Activated T-helper 2 cell treated with anti-CD3 and anti-CD28 coated beads, Interferon-gamma antibody, Interleukin-2, Interleukin-4, amounts not matched to agents 10 μg/mL and 5 μg/mL and 100 μg/mL, durations not matched to agents 14 hours and 24 hours and 36 hours (primary cell): ENCODE results near the gene KIR3DL2. TPM values are rescaled to one million over a fixed set of nuclear protein-coding genes. Genes with fewer than 3 reads are reported as not detected.
"Not testable (repeated sequence)": the region's sequence is repeated elsewhere in the genome, so short reads cannot be mapped to it uniquely, and the experiment has no call there.

Experiments
- DNase-seq: peaks from one replicate; pipeline ENCODE4 v3.0.0; 2021; ENCODE audit warnings: low spot score
- H3K27ac Mint-ChIP-seq: one replicate; pipeline ENCODE4 v1.8.0; 2021; ENCODE audit warnings: mixed read lengths
- H3K27me3 Mint-ChIP-seq: one replicate; pipeline ENCODE4 v1.8.0; 2021; ENCODE audit warnings: low read depth, mixed read lengths
- H3K36me3 Mint-ChIP-seq: one replicate; pipeline ENCODE4 v1.8.0; 2021; ENCODE audit warnings: low read depth, mixed read lengths
- H3K4me1 Mint-ChIP-seq: one replicate; pipeline ENCODE4 v1.8.0; 2021; ENCODE audit warnings: low read depth, mixed read lengths
- H3K4me3 Mint-ChIP-seq: one replicate; pipeline ENCODE4 v1.8.0; 2021; ENCODE audit warnings: low read depth, mild to moderate bottlenecking, moderate library complexity, mixed read lengths
- H3K9me3 Mint-ChIP-seq: one replicate; pipeline ENCODE4 v1.8.0; 2021; ENCODE audit warnings: mixed read lengths
- intact Hi-C: fragments of 100-400 bp; cut with micrococcal nuclease; formaldehyde crosslinking; loops from one replicate; pipeline ENCODE4 v1.15.1; 2023
- total RNA-seq: library from RNA; stranded (reverse); gene quantifications from 2 replicates; pipeline ENCODE4 v1.2.3, GENCODE V29; 2022

The KIR3DL2 gene
- total RNA-seq, 1 donor from 2014 or later: 0.64 TPM

DNA sequence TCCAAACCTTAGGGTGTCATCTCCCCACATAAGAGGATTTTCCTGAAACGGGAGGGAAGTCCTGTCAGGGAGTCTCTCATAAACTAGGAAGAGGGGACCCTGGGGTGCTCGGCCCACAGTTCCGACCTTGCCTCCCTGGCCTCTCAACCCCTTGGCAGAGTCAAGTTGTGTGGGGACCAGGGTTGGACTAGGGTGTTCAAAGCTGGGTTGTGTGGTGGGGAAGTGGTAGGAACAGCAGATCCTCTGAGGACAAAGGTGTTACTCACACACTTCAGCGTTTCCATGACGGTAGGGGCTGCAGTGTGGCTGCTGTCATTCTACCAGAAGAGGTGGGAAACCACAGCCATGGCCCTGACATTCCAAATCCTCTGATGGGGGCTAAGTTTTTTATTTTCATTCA lies 15.1 kb upstream of the KIR3DL2 start:
- H3K4me3 Mint-ChIP-seq, DNase-seq, H3K27me3 Mint-ChIP-seq, H3K27ac Mint-ChIP-seq, intact Hi-C loops, H3K9me3 Mint-ChIP-seq, H3K36me3 Mint-ChIP-seq, H3K4me1 Mint-ChIP-seq: not testable (repeated sequence)

DNA sequence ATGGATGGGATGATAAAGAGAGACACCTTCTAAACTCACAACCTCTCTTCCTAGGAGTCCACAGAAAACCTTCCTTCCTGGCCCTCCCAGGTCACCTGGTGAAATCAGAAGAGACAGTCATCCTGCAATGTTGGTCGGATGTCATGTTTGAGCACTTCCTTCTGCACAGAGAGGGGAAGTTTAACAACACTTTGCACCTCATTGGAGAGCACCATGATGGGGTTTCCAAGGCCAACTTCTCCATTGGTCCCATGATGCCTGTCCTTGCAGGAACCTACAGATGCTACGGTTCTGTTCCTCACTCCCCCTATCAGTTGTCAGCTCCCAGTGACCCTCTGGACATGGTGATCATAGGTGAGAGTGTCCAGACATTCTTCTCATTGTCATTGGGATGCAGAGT lies 12.7 kb upstream of the KIR3DL2 start:
- intact Hi-C loops, H3K27ac Mint-ChIP-seq, H3K4me3 Mint-ChIP-seq, H3K36me3 Mint-ChIP-seq, DNase-seq, H3K4me1 Mint-ChIP-seq, H3K27me3 Mint-ChIP-seq, H3K9me3 Mint-ChIP-seq: not testable (repeated sequence)

DNA sequence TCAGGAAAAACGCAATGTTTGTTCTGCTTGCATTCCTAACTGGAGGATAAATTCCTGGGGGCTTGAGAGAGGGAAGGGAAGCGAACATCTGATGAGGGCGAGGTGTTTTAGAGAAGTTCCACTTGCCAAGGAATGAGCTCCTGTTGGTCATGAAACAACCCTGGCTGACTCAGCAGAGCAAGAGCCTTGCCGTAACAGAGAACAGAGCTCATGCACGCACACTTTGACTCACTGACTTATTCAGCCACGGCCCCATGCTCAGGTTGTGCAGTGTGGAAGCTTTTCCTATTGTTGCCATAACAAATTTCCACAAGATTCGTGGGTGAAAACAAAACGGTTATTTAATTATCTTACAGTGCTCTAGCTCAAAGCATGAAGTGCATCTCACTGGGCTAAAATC lies 7.1 kb upstream of the KIR3DL2 start:
- H3K4me1 Mint-ChIP-seq, H3K4me3 Mint-ChIP-seq, H3K27me3 Mint-ChIP-seq, H3K9me3 Mint-ChIP-seq, intact Hi-C loops, H3K36me3 Mint-ChIP-seq, H3K27ac Mint-ChIP-seq, DNase-seq: not testable (repeated sequence)

GRCh38 chr19:54850930-54851329 lies 687 bp downstream of the KIR3DL2 start:
- H3K27me3 Mint-ChIP-seq: no peaks in the 10 kb centered on the region
- no peaks in the 10 kb centered on the region for H3K36me3 Mint-ChIP-seq
- DNase-seq: no peak
- no peaks in the 10 kb centered on the region for H3K4me1 Mint-ChIP-seq
- H3K4me3 Mint-ChIP-seq: no peak overlapping the region
- intact Hi-C loops: no loop called here
- no peaks in the 10 kb centered on the region for H3K9me3 Mint-ChIP-seq
- H3K27ac Mint-ChIP-seq: no peak overlapping the region

DNA sequence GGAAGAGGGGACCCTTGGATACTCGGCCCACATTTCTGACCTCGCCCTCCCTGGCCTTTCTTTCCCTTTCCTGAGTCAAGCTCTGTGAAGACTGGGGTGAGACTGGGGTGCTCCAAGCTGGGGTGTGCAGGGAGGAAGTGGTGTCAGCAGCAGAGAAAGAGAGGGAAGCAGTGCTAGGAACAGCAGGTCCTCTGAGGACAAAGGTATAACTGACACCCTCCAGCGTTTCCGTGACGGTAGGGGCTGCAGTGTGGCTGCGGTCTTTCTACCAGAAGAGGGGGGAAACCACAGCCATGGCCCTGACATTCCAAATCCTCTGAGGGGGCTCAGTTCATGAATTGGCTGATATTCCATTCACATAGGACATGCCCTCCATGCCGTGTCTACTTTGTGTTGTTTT lies 1.1 kb downstream of the KIR3DL2 start:
- intact Hi-C loops: no loop called here
- Mint-ChIP-seq H3K4me1 (no peaks in the 10 kb centered on the region), H3K4me3 (no peak overlapping the region), H3K27me3 (no peaks in the 10 kb centered on the region), H3K9me3 (no peaks in the 10 kb centered on the region), H3K36me3 (no peaks in the 10 kb centered on the region), H3K27ac (no peak overlapping the region)
- DNase-seq: no peak

- H3K36me3 Mint-ChIP-seq, H3K27ac Mint-ChIP-seq, H3K27me3 Mint-ChIP-seq, intact Hi-C loops, H3K9me3 Mint-ChIP-seq, H3K4me3 Mint-ChIP-seq, DNase-seq, H3K4me1 Mint-ChIP-seq: not testable (repeated sequence)
These were observed 5.0 kb downstream of the KIR3DL2 start for GRCh38 chr19:54855241-54855640.

DNA sequence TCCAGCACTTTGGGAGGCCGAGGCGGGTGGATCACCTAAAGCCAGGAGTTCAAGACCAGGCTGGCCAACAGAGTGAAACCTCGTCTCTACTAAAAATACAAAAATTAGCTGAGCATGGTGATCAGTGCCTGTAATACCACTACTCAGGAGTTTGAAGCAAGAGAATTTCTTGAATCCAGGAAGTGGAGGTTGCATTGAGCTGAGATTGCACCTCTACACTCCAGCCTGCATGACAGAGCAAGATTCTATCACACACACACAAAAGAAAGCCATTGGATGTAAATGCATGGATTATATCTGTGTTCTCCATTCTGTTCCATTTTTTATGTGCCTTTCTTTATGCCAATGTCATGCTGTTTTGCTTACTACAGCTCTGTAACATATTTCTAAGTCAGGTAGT lies 8.2 kb downstream of the KIR3DL2 start:
- H3K4me3 Mint-ChIP-seq, H3K4me1 Mint-ChIP-seq, H3K9me3 Mint-ChIP-seq, H3K36me3 Mint-ChIP-seq, DNase-seq, intact Hi-C loops, H3K27ac Mint-ChIP-seq, H3K27me3 Mint-ChIP-seq: not testable (repeated sequence)

DNA sequence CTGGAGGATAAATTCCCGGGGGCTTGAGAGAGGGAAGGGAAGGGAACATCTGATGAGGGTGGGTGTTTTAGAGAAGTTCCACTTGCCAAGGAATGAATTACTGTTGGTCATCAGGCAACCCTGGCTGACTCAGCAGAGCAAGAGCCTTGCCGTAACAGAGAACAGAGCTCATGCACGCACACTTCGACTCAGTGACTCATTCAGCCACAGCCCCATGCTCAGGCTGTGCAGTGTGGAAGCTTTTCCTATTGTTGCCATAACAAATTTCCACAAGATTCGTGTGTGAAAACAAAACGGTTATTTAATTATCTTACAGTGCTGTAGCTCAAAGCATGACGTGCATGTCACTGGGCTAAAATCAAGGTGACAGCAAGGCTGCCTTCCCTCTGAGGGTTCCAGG lies 9.2 kb downstream of the KIR3DL2 start:
- DNase-seq, H3K9me3 Mint-ChIP-seq, H3K36me3 Mint-ChIP-seq, H3K4me1 Mint-ChIP-seq, H3K27me3 Mint-ChIP-seq, H3K4me3 Mint-ChIP-seq, intact Hi-C loops, H3K27ac Mint-ChIP-seq: not testable (repeated sequence)

DNA sequence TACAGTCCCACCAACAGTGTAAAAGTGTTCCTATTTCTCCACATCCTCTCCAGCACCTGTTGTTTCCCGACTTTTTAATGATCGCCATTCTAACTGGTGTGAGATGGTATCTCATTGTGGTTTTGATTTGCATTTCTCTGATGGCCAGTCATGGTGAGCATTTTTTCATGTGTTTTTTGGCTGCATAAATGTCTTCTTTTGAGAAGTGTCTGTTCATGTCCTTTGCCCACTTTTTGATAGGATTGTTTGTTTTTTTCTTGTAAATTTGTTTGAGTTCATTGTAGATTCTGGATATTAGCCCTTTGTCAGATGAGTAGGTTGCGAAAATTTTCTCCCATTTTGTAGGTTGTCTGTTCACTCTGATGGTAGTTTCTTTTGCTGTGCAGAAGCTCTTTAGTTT lies 13.2 kb downstream of the KIR3DL2 start:
- H3K27me3 Mint-ChIP-seq, H3K4me1 Mint-ChIP-seq, H3K9me3 Mint-ChIP-seq, DNase-seq, H3K27ac Mint-ChIP-seq, intact Hi-C loops, H3K4me3 Mint-ChIP-seq, H3K36me3 Mint-ChIP-seq: not testable (repeated sequence)

DNA sequence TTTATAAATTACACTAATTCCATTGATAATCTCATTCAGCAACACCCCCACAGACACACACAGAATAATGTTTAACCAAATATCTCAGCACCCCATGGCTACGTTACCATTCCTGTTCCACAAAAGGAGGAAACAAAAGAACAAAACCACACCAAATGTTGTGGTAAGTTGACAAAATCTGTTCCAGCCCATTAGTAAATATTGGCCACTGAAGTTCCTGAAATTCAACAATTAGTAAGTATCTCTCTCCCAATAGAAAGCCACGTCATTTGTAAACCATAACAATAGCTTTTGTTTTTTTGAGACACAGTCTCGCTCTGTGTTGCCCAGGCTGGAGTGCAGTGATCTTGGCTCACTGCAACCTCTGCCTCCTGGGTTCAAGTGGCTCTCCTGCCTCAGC lies 21.5 kb downstream of the KIR3DL2 start:
- intact Hi-C loops: no loop called here
- Mint-ChIP-seq H3K27me3 (no peaks in the 10 kb centered on the region), H3K9me3 (no peaks in the 10 kb centered on the region), H3K36me3 (no peaks in the 10 kb centered on the region), H3K4me1 (peaks cover 6% of the 10 kb centered on the region), H3K27ac (no peak overlapping the region), H3K4me3 (no peak overlapping the region)
- DNase-seq: no peak

GRCh38 chr19:54873990-54874389 lies 23.7 kb downstream of the KIR3DL2 start, which contains the start of gene FCAR:
FCAR (plus strand) TSS chr19:54874235; CDS start chr19:54874290, 55 bp downstream.
- Mint-ChIP-seq H3K27me3 (peaks cover 7% of the 10 kb centered on the region), H3K4me3 (no peak within 1 kb of the TSS), H3K27ac (no peak within 1 kb of the TSS), H3K4me1 (peaks cover 6% of the 10 kb centered on the region), H3K36me3 (no peaks in the 10 kb centered on the region), H3K9me3 (no peaks in the 10 kb centered on the region)
- intact Hi-C loops: no loop called here
- no peak for DNase-seq

GRCh38 chr19:54875506-54875905 lies 25.3 kb downstream of the KIR3DL2 start:
- intact Hi-C loops: no loop called here
- H3K36me3 Mint-ChIP-seq: no peaks in the 10 kb centered on the region
- DNase-seq: no peak
- H3K4me1 Mint-ChIP-seq: peaks cover 6% of the 10 kb centered on the region
- H3K9me3 Mint-ChIP-seq: no peaks in the 10 kb centered on the region
- no peak overlapping the region for H3K27ac Mint-ChIP-seq
- peaks cover 7% of the 10 kb centered on the region for H3K27me3 Mint-ChIP-seq
- H3K4me3 Mint-ChIP-seq: no peak overlapping the region

- intact Hi-C loops: no loop called here
- no peaks in the 10 kb centered on the region for H3K36me3 Mint-ChIP-seq
- no peak overlapping the region for H3K27ac Mint-ChIP-seq
- H3K4me1 Mint-ChIP-seq: peaks cover 6% of the 10 kb centered on the region
- no peak overlapping the region for H3K4me3 Mint-ChIP-seq
- no peaks in the 10 kb centered on the region for H3K9me3 Mint-ChIP-seq
- H3K27me3 Mint-ChIP-seq: peaks cover 13% of the 10 kb centered on the region
- no peak for DNase-seq
These were observed 27.2 kb downstream of the KIR3DL2 start for GRCh38 chr19:54877471-54877870.

GRCh38 chr19:54881884-54882283 lies 31.6 kb downstream of the KIR3DL2 start:
- no peak overlapping the region for H3K27ac Mint-ChIP-seq
- H3K27me3 Mint-ChIP-seq: peaks cover 14% of the 10 kb centered on the region
- DNase-seq: no peak
- H3K36me3 Mint-ChIP-seq: no peaks in the 10 kb centered on the region
- intact Hi-C loops: no loop called here
- no peak overlapping the region for H3K4me3 Mint-ChIP-seq
- H3K9me3 Mint-ChIP-seq: no peaks in the 10 kb centered on the region
- peaks cover 2% of the 10 kb centered on the region for H3K4me1 Mint-ChIP-seq
